GM19035 (cell line): ENCODE results near the gene TGM4.

ENCODE experiments used
- ATAC-seq: cut with Tn5 transposase; IDR thresholded peaks from one replicate; pipeline ENCODE4 v1.9.1; 2021; ENCODE audit not compliant: unreplicated experiment

The TGM4 gene

DNA sequence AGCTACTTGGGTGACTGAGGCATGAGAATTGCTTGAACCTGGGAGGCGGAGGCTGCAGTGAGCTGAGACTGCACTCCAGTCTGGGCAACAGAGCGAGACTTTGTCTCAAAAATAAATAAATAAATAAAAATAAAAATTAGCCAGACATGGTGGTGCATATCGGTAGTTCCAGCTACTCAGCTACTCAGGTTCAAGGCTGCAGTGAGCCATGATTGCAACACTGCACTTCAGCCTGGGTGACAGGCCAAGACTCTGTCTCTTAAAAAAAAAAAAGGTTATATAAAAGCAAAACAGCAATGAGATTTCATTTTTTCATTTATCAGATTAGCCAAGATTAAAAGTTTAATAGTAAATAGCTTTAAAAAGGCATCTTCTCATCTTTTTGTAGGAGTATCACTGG lies 2.9 kb downstream of the TGM4 start:
- ATAC-seq: no peak

DNA sequence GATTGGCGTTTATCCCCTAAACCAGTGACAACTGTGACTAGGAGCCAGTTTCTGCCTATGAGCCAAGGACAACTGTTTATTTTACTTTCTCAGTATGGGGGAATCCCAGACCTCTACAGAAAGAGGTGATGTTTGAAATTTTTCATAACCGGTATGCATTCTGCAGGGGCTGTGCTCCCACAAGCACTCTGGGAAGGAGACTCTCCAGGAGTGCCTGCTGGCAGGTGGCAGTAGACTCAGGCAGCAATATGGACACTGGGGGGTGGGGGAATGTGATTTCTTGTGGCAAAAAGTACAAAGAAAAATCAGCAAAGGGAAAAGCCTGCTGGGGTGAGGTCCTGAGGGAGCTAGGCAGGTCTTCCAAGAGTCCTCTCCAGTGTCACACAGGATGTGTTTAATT lies 5.9 kb downstream of the TGM4 start:
- ATAC-seq: no peak

GRCh38 chr3:44883213-44883955 lies 9.0 kb downstream of the TGM4 start:
- no peak for ATAC-seq

DNA sequence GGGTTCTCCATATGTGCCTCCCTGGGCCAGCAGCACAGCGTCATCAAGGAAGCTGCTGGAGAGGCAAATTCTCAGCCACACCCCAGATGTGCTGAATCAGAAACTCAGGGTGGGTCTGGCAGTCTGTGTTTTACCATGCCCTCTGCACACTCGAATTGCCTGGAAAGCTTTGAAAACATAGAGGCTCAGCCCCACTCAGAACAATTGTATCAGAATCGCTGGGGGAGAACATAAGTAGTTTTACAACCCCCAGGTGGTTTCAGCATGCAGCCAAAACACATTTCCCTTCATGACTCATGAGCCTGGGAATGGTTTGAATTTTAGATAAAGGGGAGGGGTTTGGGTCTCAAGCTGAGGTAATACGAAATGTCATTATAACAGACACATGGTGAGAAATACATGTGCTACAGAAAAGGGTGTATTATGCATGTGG lies 9.6 kb downstream of the TGM4 start:
- ATAC-seq: no peak

DNA sequence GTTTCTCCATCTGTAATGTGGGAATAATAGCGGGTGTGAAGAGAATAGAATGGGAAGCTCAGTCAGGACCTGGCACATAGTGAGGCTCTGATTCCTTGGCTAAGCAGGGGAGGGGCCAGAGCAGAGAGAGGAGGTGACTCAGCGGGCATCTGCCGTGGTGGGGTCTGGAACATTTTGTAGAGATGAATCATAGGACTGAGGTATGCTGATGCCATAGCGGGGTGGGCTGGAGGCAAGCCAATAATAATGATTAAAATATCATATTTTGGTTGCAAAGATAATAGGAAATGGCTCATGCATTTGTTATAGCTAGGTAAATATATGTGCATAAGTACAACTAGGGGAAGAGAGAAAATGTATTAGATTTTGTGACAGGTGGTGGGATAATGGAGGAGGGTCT lies 11.2 kb downstream of the TGM4 start:
- ATAC-seq: no peak

DNA sequence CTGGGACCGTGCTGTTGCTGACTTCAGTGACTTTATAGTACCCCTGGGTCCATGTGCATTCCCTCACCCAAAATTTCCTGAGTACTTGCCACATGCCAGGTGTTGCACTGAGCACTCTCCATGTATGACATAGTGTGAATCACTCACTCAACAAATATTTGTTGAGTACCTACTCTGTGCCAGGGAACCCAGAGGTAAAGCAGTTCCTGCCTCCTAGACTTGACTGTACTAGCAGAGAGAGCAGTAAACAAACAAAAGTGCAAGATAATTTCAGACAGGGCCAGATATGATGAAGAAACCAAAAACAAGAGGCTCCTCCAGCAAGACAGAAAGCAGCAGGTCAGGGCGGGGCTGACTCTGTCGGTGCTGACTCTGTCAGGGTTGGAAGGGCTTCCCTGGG lies 12.2 kb downstream of the TGM4 start:
- ATAC-seq: no peak

DNA sequence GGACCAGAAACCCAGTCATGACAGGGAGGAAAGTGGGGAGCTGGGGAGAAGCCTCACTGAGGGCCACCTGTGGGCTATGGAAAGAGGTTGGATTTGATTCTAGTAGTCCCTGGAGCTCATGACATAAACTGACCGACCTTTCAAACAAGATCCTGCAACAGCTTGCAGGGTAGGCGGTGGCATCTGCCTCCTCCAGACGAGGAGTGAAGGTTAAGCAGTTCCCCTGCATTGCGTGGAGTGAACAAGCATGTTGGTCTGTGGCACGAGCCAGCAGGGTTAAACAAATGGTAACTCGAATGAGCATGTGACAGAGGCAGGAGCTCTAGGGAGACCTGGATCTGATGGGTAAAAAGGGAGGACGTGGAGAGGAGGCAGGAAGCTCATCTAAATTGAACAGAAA lies 12.7 kb downstream of the TGM4 start:
- ATAC-seq: no peak

DNA sequence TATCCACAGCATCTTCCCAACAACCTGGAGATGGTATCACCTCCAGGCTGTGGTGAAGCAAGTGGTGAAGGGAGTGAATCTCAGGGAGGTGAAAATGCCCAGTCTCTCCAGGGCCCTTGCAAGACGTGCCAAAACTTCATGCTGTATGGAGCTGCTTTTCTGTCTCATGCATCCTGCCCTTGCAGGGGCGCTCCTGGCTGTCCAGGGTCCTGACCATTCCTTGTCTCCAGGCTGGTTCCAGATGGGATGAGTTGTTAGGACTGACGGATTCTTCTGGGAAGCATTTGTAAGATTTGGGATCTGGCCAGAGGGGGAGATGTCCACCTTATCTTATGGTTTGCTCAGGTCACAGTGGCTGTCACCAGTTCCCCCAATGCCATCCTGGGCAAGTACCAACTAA lies 15.8 kb downstream of the TGM4 start:
- no peak for ATAC-seq

DNA sequence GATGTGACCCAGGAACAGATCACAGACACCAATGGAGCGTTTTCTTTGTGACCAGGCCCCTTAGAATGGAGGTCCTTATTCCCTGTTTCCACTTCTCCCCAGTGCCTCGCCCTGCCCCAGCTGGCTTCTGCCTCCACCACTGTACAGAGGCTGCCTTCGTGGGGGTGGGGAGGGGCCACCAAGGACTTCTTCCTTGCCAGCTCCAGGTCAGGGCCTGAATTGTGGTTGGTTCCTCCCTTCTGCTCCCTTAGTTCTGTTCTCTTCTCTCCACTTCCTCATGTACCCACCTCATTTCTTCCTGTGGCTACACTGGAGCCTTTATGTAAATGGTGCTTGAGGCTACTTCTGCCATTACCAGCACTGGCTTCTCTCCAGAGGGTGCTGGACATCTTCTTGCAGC lies 16.4 kb downstream of the TGM4 start:
- no peak for ATAC-seq

DNA sequence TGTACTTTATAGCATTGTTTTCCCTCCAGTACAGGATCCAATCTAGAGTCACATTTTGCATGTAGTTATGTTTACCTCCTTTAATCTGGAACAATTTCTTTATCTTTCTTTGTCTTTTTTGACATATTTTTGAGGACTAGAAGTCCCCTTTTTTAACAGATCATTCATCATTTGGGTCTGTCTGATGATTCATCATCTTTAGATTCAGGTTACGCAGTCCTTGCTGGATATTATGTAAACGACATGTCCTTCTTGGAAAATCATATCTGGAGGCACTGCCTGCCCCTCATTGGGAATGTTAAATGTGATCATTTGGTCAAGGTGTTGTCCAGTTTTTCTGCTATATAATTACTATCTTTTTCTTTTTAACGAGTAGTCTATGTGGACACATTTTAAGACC lies 18.3 kb downstream of the TGM4 start:
- no peak for ATAC-seq

- no peak for ATAC-seq
Measured at GRCh38 chr3:44893097-44893496, 18.7 kb downstream of the TGM4 start.

- ATAC-seq: no peak
Measured at GRCh38 chr3:44894485-44894884, 20.1 kb downstream of the TGM4 start.

GRCh38 chr3:44896440-44896839 lies 22.0 kb downstream of the TGM4 start:
- ATAC-seq: no peak

GRCh38 chr3:44899683-44900367 lies 25.4 kb downstream of the TGM4 start:
- ATAC-seq: no peak

DNA sequence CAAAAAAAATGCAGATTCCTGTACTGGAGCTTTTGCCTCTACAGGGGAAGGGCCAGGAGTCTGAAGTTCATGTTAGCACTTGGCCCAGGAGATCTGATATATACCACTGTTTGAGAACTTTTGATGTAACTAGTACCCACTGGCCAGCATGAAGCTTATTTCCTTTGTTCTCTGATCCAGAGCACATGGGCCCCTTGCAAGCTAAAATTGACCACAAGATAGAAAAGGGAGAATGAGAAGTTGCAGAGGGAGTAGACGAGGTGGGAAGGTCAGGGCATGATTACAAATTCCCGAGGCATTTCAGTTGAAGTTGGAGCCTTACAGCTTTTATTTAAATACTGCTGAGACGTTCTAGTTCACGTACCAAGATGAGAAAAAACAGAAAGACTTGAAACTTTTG lies 28.2 kb downstream of the TGM4 start:
- no peak for ATAC-seq

GRCh38 chr3:44903314-44903713 lies 28.9 kb downstream of the TGM4 start:
- no peak for ATAC-seq

DNA sequence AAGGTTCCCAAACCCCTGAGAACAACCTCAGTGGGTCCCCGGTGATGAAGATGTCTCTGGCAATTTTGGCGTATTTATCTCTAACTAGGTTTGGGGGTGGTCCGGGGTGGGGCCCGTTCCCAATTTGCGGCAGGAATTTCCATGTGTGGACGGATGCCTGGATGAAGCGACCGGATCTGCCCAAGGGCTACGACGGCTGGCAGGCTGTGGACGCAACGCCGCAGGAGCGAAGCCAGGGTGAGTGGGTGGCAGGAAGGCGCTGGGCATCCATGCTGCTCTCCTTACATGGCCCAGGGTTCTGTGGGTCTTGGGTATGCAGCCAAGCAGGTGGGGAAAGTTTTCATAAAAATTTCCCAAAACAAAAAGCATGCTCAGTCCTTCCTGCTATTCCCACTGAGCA lies 29.3 kb downstream of the TGM4 start:
- no peak for ATAC-seq

DNA sequence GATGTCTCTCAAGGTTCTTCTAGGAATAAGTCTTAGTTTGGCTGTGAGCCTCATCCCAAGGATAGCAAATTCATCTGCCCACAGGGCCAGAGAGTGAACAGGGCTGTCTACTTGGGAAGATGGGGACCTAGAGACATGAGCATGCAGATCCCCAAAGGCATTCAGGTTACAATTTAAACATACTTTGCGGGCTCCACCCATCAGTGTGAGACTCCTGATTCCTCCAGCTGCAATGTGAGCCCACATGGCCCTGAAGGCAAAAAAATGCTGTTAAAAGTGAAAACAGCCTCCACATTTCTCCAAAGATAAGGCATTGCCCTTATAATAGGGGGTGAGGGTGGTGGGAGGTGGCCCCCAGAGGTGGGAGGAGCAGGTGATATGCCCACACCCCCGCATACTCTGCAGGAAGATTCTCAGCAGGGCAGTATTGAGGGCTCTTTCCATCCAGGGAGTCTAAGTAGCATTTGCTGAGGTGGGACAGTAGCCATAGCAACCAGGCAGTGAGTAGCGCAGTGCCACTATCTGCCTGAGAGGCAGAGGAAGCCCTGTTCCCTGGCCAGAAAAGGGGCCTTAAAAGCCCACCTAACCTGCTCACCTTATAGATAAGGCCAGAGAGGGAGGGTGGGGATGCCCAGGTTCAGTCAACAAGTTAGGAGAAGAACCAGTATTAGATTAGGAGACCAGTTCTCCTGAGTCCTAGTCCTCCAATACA lies 31.2 kb downstream of the TGM4 start:
- no peak for ATAC-seq

GRCh38 chr3:44906997-44907396 lies 32.6 kb downstream of the TGM4 start:
- ATAC-seq: no peak

- ATAC-seq: no peak
Measured at GRCh38 chr3:44907612-44908011, 33.2 kb downstream of the TGM4 start.

- no peak for ATAC-seq
Measured at GRCh38 chr3:44909063-44909462, 34.7 kb downstream of the TGM4 start.

- no peak for ATAC-seq
Measured at GRCh38 chr3:44910693-44911092, 36.3 kb downstream of the TGM4 start.
